Loucy (cell line): ENCODE measurements around the gene EXOC2.
"Not testable (repeated sequence)": the region's sequence is repeated elsewhere in the genome, so short reads cannot be mapped to it uniquely, and the experiment has no call there.

Experiments
- H2AFZ ChIP-seq: fragments of 200-600 bp; sonication (generic); 2 replicates; pipeline ENCODE4 v1.6.0; 2016; ENCODE audit warnings: antibody characterized with exemption, mild to moderate bottlenecking, low read length, moderate library complexity
- H3F3A ChIP-seq: fragments of 200-600 bp; 2 replicates; pipeline ENCODE4 v1.6.0; 2016; ENCODE audit warnings: antibody characterized with exemption, low read depth, mild to moderate bottlenecking
- H3K27me3 ChIP-seq: fragments of 200-600 bp; sonication (generic); 2 replicates; pipeline ENCODE4 v1.6.1; 2014; ENCODE audit warnings: low read length, mild to moderate bottlenecking; ENCODE audit not compliant: insufficient read depth, poor library complexity, severe bottlenecking
- H3K36me3 ChIP-seq: fragments of 200-600 bp; sonication (generic); 2 replicates; pipeline ENCODE4 v1.6.1; 2016; ENCODE audit warnings: low read length; ENCODE audit not compliant: insufficient read depth
- H3K4me1 ChIP-seq: fragments of 200-600 bp; sonication (generic); 2 replicates; pipeline ENCODE4 v1.5.1; 2014; ENCODE audit warnings: low read length, mild to moderate bottlenecking; ENCODE audit not compliant: insufficient read depth, poor library complexity, severe bottlenecking
- H3K4me2 ChIP-seq: fragments of 200-600 bp; sonication (generic); 2 replicates; pipeline ENCODE4 v1.6.0; 2014; ENCODE audit warnings: antibody characterized with exemption, low read length, low read depth, mild to moderate bottlenecking; ENCODE audit not compliant: poor library complexity, severe bottlenecking
- H3K4me3 ChIP-seq: fragments of 200-600 bp; sonication (generic); 2 replicates; pipeline ENCODE4 v1.5.1; 2014; ENCODE audit warnings: low read length, mild to moderate bottlenecking, mixed read lengths; ENCODE audit not compliant: poor library complexity, severe bottlenecking
- H3K79me2 ChIP-seq: fragments of 200-600 bp; sonication (generic); 2 replicates; pipeline ENCODE4 v1.6.1; 2014; ENCODE audit warnings: low read length; ENCODE audit not compliant: insufficient read depth
- H3K9ac ChIP-seq: fragments of 200-600 bp; sonication (generic); 2 replicates; pipeline ENCODE4 v1.6.0; 2014; ENCODE audit warnings: mild to moderate bottlenecking, low read depth, low read length, moderate library complexity; ENCODE audit not compliant: poor library complexity, severe bottlenecking
- H3K9me2 ChIP-seq: fragments of 200-600 bp; sonication (generic); replicated peaks from 2 replicates; pipeline ENCODE4 v1.6.1; 2016; ENCODE audit warnings: low read depth, low read length, mixed read lengths
- H3K9me3 ChIP-seq: fragments of 200-600 bp; sonication (generic); 2 replicates; pipeline ENCODE4 v1.6.1; 2014; ENCODE audit warnings: mild to moderate bottlenecking, antibody characterized with exemption, low read length, low read depth; ENCODE audit not compliant: insufficient read depth
- H4K20me1 ChIP-seq: fragments of 200-600 bp; sonication (generic); 2 replicates; pipeline ENCODE4 v1.6.0; 2014; ENCODE audit warnings: antibody characterized with exemption, low read length, mild to moderate bottlenecking; ENCODE audit not compliant: insufficient read depth, poor library complexity, severe bottlenecking
- EZH2phosphoT487 ChIP-seq: fragments of 200-600 bp; IDR thresholded peaks from 2 replicates; pipeline ENCODE4 v1.6.1; 2018; ENCODE audit warnings: antibody characterized with exemption, mild to moderate bottlenecking, moderate library complexity, borderline replicate concordance
- TF ChIP-seq, protein P1 (sequence below): fragments of 200-600 bp; sonication (generic); conservative IDR thresholded peaks from 2 replicates; pipeline ENCODE4 v1.5.1; 2014; ENCODE audit warnings: mild to moderate bottlenecking, antibody characterized with exemption, low read length

Gene EXOC2

DNA sequence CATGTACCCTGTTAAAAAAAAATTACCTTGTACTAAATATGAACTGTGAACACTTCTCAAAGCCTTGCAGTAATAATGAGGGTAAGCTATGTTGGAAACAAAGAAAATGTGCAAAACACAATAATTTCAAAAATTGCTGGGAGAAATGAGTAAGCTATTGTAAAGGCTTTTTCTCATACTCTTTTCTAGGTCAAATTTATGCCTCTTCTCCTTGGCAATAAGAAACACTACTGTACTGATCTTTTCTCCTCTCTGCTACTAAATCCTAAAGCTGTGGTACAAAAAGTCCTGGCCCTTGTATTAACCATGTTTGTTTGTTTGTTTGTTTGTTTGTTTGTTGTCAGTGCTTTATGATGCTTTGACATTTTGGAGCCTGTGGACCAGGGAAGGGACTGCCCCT lies 18.5 kb downstream of the EXOC2 start:
- peaks cover 8% of the 10 kb centered on the region; the same call in 1 of the 2 replicates for H3K9me3 ChIP-seq

DNA sequence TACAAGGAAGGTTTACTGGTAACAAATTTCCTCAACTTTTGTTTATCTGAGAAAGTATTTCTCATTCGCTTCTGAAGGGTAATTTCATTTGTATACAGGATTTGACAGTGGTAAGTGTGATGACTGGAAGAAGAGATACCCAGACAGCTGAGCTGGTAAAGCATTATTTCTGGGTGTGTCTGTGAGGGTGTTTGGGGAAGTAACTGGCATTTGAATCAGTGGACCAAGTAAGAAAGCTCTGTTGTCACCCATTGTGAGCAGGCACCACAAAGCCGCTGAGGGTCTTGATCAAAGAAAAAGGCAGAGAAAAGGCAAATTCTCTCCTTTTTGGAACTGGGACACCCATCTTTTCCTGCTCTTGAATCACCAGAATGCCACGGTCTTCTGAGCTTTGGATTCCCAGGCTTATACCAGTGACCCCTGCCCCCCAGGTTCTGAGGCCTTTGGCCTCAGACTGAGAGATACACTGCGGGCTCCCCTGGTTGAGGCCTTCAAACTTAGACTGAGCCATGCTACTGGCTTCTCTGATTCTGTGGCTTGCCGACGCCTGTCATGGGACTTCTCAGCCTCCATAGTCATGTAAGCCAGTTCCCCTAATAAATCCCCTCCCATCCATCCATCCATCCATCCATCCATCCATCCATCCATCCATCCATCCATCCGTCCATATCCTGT lies 25.5 kb downstream of the EXOC2 start:
- Histone ChIP-seq H3K4me1 (no peaks in the 10 kb centered on the region), H3K9me3 (peaks cover 5% of the 10 kb centered on the region; the same call in 1 of the 2 replicates), H2AFZ (no peak overlapping the region), H4K20me1 (no peaks in the 10 kb centered on the region), H3K4me2 (no peak overlapping the region), H3K79me2 (peaks cover 22% of the 10 kb centered on the region; the same call in 1 of the 2 replicates), H3K9me2 (no peaks in the 10 kb centered on the region), H3K4me3 (no peak overlapping the region), H3K9ac (no peak overlapping the region), H3F3A (no peaks in the 10 kb centered on the region), H3K36me3 (no peaks in the 10 kb centered on the region), H3K27me3 (no peaks in the 10 kb centered on the region)
- TF ChIP-seq, protein P1, sequence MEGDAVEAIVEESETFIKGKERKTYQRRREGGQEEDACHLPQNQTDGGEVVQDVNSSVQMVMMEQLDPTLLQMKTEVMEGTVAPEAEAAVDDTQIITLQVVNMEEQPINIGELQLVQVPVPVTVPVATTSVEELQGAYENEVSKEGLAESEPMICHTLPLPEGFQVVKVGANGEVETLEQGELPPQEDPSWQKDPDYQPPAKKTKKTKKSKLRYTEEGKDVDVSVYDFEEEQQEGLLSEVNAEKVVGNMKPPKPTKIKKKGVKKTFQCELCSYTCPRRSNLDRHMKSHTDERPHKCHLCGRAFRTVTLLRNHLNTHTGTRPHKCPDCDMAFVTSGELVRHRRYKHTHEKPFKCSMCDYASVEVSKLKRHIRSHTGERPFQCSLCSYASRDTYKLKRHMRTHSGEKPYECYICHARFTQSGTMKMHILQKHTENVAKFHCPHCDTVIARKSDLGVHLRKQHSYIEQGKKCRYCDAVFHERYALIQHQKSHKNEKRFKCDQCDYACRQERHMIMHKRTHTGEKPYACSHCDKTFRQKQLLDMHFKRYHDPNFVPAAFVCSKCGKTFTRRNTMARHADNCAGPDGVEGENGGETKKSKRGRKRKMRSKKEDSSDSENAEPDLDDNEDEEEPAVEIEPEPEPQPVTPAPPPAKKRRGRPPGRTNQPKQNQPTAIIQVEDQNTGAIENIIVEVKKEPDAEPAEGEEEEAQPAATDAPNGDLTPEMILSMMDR: no peak
- no peak for TF ChIP-seq EZH2phosphoT487

More for the DNA sequence above, 18.5 kb downstream of the EXOC2 start:
- H3K36me3 ChIP-seq: no peaks in the 10 kb centered on the region
- H3K4me1 ChIP-seq: no peaks in the 10 kb centered on the region
- H2AFZ ChIP-seq: no peak overlapping the region
- H3K4me2 ChIP-seq: no peak overlapping the region
- peaks cover 3% of the 10 kb centered on the region for H4K20me1 ChIP-seq
- no peaks in the 10 kb centered on the region for H3K9me2 ChIP-seq
- H3K9ac ChIP-seq: no peak overlapping the region
- no peaks in the 10 kb centered on the region for H3F3A ChIP-seq
- no peak overlapping the region for H3K4me3 ChIP-seq
- no peaks in the 10 kb centered on the region for H3K27me3 ChIP-seq
- peaks cover 43% of the 10 kb centered on the region; the same call in 1 of the 2 replicates for H3K79me2 ChIP-seq
- TF ChIP-seq, protein P1: no peak
- no peak for TF ChIP-seq EZH2phosphoT487

DNA sequence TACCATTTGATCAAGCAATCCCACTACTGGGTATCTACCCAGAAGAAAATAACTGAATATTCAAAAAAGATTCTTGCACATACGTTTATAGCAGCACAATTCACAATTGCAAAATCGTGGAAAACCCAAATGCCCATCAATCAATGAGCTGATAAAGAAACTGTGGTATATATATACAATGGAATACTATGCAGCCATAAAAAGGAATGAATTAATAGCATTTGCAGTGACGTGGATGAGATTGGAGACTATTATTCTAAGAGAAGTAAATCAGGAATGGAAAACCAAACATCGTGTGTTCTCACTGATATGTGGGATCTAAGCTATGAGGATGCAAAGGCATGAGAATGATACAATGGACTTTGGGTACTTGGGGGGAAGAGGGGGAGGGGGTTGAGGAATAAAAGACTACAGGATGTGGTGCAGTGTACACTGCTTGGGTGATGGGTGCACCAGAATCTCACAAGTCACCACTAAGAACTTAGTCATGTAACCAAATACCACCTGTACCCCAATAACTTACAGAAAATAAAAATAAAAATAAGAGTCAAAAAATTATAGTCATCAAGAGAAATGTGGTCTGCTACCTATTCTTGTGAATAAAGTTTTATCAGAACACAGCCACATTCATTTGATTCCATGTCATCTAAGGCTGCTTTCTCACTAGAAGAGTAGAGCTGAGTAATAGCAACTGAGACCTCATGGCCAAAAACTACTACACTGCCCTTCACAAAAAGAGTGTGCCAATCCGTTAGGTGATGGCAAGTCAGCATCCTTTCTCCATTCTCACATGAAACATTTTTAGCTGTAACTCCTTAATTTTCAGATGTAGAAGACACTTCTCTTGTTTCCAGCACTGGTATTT lies 27.3 kb downstream of the EXOC2 start:
- Histone ChIP-seq H3K9me3 (no peaks in the 10 kb centered on the region), H3K4me2 (no peak overlapping the region), H3K4me1 (peaks cover 2% of the 10 kb centered on the region), H3F3A (no peaks in the 10 kb centered on the region), H3K9me2 (no peaks in the 10 kb centered on the region), H3K79me2 (peaks cover 20% of the 10 kb centered on the region), H3K36me3 (no peaks in the 10 kb centered on the region), H2AFZ (no peak overlapping the region), H3K4me3 (no peak overlapping the region), H3K9ac (no peak overlapping the region), H4K20me1 (no peaks in the 10 kb centered on the region), H3K27me3 (no peaks in the 10 kb centered on the region)
- TF ChIP-seq, protein P1: no peak
- no peak for TF ChIP-seq EZH2phosphoT487

DNA sequence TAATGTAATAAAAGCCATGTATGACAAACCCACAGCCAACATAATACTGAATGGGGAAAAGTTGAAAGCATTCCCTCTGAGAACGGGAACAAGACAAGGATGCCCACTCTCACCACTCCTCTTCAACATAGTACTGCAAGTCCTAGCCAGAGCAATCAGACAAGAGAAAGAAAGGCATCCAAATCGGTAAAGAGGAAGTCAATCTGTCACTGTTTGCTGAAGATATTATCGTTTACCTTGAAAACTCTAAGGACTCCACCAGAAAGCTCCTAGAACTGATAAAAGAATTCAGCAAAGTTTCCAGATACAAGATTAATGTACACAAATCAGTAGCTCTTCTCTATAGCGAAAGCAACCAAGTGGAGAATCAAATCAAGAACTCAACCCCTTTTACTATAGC lies 29.2 kb downstream of the EXOC2 start:
- not testable (repeated sequence) for H3K4me2 ChIP-seq, H3K9me3 ChIP-seq, H3K9me2 ChIP-seq, H3K9ac ChIP-seq, H3K36me3 ChIP-seq, H3F3A ChIP-seq, H2AFZ ChIP-seq, H4K20me1 ChIP-seq, H3K27me3 ChIP-seq, H3K4me3 ChIP-seq
- Histone ChIP-seq H3K4me1 (peaks cover 20% of the 10 kb centered on the region), H3K79me2 (peaks cover 28% of the 10 kb centered on the region)
